Middle frontal gyrus (tissue), 1 donor: ENCODE results near the gene SRP14.
"Not testable (repeated sequence)": the region's sequence is repeated elsewhere in the genome, so short reads cannot be mapped to it uniquely, and the experiment has no call there.

Experiments
- DNase-seq: peaks from one replicate; pipeline ENCODE4 v3.0.0-alpha.2; 2015; ENCODE audit warnings: low spot score; ENCODE audit errors: extremely low spot score

The SRP14 gene

DNA sequence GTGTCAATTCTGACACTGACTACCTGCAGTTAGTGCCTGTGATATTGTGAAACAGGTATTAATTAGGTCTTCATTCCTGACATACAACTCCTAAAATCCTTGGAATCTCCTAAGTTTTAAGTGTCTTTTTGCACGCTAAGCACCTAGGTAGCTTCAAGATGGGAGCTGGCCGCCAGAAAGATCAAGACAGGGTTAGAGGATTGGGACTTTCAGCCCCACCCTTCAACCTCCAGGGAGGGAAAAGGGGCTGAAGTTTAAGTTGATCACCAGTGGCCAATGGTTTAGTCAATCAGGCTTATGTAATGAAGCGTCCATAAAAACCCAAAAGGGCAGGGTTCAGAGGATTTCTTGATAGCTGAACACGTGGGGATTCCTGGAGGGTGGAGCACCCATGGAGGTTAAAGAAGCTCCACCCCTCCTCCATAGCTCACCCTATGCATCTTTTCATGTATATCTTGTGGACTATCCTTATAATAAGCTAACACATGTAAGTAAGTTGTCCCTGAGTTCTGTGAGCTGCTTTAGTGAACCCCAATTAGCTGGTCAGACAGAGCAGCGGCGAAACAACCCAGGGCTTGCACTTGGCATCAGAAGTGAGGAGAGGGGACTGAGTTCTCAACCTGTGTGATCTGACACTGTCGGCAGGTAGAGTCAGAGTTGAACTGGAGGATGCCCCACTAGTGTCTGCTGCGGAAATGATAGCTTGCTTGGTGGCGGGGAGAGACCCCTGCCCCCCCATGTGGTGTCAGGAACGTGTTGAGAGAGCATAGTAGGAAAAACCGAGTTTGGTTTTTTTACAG is 12.8 kb upstream of the SRP14 start:
- no peak for DNase-seq

DNA sequence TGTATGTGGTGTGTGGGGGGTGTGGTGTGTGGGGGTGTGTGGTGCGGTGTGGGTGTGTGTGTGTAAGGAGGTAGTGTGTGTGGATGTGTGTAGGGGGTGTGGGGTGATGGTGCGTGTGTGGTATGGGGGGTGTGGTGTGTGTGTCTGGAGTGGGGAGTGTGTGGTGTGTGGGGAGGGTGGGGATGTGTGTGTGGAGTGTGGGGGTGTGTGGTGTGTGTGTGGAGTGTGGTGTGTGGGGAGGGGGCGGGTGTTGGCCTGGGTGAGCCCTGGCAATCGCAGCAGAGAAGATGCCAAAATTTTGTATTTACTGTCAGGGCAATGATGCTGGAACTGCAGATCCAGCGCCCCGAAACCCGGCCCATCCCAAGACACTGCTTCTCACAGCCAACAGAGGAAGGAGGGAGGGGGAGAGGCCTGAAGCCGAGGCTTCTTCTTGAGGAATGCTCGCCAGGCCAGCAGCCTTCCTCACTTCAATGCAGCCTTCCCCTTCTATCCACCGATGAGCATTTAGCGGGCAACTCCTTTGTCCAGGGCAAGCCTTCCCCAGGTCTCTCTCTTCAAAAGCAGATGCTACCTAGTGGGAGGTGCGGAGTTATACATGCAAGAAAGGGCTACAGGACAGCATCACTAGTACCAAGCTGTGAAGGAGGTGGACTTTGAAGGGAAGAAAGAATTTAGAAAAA is 11.9 kb upstream of the SRP14 start:
- DNase-seq: no peak

DNA sequence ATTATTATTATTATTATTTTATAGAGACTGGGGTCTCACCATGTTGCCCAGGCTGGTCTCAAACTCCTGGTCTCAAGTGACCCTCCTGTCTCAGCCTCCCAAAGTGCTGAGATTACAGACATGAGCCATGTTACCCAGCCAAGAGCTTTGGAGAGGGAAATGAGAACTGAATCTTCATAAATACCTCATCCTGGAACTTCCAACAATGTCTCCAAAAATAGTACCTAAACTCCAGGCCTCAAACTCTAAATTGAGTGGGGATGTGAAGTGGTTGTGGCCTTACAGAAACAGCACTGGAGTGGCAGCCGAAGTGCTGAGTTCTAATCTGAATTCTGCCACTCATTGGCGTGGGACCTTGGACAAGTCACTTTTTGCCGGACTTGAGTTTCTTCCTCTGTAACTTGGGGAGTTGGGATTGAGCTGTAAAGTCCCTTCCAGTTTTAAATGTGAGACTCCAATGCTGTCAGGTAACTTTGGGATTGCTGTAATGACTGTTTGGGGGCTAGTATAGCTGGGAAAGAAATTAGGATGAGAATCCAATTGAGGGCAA is 10.0 kb upstream of the SRP14 start:
- DNase-seq: no peak

DNA sequence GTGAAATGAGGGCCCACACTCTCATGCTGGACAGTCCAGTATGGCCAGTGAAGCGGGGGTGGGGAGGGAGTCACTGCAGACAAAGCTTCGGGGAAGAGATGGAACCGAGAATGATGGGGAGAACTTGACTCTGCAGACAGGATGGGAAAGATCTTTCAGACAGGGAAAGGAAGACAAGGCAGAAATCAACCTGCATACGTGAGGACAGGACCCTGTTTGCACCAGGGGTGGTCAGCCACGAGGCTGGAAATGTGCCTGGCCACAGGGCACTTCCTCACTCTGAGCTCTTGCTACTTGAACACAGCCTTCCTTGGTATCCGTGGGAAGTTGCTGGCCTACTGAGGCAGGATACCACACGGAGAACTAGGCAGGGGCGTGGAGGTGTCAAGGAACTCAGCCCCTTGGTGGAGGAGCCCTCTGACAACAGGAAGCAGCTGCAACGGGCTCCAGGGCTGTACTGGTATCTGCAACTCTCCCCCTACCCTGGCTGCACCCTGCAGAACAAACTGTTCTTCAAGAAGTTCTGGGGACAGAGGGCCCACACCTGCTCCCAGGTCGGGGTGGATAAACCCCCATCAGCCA is 9.3 kb upstream of the SRP14 start:
- no peak for DNase-seq

DNA sequence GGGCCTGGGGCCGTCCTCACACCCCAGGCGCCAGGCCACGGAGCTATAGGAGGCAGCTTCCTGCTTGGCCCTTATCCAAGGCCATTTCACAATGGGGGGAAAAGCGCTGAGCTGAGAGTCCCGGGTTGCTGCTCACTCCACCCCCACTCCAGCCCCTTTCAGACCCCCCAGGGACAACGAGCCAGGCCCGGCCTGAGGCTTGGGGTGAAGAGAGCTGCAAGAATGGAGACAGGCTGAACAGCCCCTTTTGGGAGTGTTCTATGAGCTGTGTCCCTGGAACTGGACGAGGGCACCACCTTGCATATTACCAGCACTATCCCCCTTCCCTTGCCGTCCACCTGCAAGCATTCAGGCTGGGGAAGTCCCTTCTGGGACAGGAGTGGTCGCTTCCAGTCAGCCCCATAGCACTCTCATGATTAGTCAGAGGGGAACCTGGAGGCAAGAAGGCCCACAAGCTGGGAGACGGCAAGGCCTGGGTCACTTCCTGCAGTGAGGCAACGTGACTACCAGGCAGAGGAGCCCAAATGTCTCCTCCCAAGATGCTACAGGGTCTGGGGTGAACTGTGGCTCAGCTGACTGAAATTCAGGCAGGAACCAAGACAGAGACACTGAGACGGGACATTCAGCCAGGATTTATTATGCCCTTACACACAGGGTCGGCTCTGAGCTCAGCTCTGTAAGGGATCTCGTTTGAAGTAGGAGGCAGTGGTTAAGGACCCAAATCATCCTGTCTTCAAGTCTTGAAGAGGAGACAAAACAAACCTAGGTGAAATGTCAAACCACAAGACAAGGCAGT is 8.6 kb upstream of the SRP14 start:
- DNase-seq: no peak

DNA sequence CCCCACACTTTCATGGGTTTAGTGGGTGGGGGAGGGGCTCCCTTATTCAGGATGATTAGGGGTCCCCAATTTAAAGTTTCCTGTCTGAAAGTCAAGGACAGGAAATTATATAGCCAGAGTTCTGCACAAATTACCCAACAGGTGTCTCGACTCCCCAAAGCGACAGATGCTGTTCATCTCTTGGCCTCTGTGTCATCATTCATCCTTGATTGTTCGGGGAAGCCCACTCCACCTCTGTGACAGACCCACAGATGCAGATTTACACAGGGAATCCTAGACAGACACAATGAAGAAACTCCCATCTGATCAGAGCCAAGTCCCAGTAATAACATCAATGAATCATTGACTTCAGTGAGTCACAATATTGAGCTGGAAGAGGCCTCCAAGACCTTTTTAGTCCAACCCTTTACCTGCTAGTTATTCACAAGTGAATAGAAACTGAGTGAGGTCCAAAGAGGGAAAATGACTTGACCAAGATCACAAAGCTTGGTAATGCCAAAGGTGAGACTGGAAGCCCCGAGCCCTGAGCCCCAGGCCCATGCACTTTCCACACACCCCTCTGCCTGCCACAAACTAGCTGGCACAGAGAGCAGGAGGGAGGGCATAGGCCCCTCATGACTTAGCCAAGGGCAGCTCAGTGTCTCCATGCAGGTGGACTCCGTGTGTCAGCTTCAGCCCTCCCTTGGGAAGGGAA is 7.9 kb upstream of the SRP14 start:
- no peak for DNase-seq

DNA sequence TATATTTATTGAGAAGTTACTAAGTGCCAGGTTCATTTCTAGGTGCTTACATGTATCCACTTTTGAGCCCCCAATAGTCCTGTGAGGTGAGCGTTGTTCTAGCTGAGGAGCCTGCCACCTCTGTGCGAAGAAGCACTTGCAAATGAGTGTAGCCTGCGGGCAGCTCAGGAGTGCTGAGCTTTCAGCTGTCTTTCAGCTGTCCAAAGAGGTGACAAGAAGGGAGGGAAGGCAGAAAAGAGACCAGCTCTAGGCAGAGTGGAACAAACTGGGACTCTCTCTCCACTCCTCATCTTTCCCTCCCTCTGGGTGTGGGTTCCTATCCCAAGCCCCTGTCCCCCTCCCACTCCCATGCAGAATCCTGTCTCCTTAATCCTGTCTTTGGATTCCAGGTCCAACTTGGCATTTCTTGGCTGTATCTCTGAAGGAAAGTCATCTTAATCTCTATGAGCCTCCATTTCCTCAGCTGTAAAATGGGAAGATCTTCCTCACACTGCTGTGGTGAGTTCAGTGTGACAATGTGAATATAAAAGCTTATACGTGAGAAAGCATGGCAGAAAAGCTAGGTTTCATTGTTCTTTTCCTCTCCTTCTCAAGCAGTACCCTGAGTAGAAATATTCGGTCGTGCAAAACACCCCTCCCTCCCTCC is 6.7 kb upstream of the SRP14 start:
- DNase-seq: no peak

DNA sequence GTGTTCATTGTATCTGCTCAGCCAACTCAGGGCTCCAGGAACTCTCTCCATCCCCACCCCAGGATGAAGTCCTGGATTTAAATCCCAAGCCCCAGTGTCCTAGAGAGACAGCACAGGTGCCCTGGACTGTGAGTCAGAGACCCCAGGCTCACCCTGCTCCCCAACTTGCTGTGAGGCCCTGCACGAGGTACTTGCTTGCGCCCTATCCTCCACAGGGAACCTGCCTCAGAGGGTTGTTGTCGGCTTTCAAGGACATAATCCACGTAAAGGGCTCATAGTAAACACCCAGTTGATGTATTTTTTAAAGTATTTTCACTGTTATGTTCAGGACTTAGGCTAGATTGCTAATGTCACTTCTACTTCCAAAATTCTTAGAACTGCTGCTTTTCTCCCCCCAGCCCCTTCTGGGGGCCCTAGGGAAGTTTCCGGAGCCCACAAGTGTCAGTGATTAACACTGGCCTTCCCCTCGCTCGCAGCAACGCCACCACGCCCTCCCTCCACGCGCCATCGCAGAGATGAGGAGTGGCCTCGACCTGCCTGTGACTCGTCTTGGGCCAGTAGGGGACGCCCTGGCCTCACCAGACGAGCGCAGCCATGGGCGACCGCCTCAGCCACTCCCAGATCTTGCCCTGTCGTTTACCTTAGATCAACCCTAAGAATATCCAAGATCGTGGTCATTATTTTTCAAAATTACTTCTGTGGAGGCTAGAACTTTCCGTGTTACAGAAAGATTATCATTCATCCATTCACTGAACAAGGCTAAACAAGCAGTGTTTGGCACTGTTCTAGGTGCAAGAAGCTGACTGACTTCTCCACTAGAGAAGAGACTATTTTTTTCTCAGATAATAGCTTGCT is 6.0 kb upstream of the SRP14 start:
- DNase-seq: peak; percentile 56

DNA sequence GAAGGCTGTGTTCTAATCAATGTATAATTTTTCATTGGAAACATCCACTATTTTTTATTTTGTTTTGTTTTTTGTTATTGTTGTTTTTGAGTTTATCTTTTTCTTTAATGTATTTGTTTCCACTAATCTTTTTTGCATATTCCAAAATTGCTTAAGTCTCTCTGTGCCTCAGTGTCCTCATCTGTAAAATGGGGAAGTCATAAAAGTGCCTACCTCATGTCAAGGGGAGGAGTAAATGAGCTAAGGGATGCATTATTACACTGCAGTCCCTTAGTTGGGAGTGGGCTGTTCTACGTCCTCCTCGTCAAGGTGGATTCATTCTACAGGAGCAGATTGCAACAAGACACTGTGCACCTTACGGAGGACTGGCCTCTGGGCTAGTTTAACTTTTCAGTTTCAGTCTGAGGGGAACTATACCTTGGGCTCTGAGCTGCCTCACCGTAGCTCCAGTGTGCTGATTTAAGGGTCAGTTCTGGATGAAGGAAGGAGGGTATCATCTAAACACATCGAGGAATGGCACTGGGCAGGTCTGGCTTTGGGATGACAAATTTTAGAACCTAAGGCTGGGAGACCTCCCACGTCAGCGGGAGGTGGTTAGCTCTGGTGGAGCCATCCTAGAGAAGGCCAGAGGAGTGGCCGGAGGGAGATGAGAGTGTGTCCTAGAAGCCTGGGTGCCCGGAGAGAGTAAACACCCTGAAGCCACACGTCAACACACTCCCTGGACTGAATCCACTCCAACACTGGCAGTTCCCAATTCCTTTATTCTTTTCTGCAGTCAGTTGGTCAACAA is 5.1 kb upstream of the SRP14 start:
- no peak for DNase-seq

DNA sequence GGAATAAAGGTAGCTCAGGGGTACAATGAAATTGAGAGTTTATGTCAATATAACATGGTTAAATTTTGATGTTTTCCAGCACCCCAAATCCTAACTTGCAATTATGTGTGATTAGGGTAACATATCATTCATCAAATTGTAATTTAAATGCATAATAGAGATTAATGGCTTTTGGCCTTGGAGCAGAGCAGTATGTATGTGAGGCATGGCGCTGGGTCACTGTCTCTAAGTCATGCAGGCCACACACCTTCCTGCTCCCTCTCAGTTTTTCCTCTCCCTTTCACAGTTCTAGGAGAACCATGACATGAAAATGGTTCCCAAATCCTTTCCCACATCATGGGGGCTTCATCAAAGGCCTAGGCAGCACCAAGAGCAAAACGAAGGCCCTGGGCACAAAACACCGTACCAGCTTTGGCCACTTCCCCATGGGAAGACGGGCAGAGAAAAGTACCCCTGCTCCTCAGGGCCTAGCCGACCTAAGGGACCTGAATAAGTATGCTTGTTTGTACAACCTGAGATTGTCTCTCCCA is 3.9 kb upstream of the SRP14 start:
- no peak for DNase-seq

DNA sequence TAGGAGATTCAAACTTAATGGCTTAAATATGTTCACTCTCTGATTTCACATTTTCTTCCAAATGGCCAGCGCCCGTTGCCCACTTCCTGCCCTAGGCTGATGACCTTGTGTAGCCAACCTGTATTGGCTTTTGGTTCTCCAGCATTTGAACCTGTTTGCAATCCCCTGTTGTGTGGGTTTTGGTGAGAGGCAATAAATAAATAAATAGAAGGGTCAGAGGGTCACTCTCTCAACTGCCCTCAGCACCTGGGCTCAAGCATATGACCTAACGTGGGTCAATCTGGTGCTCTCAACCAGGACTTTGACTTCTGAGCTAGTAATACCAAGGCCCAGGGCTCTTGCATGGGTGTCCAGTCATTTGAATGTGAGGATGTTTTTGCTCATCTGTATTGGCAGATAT is 1.8 kb upstream of the SRP14 start:
- no peak for DNase-seq

DNA sequence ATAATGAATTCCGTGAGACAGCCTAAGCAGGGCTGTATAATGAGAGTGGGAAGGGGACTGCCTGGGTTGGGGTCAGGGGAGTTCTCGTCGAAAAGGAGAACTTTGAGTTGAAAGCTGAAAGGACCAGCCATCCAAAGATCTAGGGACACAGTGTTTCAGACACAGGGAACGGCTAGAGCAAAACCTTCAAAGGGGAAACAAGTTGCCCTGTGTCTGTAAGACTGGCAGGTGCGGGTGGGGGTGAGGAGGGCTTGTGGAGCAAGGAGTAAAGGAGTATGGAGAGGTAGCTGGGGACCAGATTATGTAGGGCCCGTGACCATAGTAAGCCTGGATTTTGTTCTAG is 1.3 kb upstream of the SRP14 start:
- DNase-seq: no peak

DNA sequence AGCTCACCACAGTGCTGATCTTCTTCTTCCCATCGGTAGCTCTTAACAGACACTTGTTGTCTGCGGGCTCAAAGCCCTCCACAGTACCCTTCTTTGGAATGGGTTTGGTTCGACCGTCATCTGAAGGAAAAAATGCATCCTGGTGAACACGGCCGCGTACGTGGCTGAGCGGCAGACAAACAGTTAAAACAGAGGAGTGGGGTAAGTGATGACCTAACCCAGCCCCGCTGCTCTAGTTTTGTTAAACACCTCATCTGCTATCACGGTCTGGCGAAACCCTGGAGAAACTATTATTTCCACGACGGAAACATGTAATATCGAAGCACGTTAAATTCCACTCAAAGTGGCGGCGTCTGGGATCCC is 725 bp downstream of the SRP14 start:
- DNase-seq: no peak

DNA sequence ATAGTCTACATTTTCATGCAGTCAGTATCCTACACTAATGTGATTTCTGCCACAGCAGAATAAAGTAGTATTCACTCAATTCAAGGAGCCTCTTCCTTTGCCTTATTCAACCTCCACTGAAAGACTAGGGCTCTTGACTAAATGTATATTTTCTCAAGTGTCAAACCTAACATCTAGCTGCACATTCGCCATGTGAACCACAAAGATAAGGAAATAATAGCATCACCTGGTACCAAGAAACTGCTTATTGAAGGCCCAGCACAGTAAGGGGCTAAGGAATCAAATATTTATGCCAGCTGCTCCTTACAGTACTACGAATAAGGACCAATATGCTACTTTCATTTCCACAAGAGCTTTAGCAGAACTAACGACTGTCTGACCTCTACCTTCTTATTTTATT is 1.3 kb downstream of the SRP14 start:
- no peak for DNase-seq

DNA sequence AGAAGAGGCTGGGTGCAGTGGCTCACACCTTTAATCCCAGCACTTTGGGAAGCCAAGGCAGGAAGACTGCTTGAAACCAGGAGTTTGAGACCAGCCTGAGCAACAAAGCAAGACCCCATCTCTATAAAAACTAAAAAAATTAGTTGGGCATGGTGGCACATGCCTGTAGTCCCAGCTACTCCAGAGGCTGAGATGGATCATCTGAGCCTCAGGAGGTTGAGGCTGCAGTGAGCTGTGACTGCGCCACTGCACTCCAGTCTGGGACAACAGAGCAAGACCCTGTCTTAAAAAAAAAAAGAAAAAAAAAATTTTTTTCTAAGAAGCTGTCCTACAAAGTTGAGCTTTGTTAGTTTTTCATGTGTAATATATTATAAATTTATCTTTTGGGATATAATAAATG is 3.8 kb downstream of the SRP14 start:
- not testable (repeated sequence) for DNase-seq

DNA sequence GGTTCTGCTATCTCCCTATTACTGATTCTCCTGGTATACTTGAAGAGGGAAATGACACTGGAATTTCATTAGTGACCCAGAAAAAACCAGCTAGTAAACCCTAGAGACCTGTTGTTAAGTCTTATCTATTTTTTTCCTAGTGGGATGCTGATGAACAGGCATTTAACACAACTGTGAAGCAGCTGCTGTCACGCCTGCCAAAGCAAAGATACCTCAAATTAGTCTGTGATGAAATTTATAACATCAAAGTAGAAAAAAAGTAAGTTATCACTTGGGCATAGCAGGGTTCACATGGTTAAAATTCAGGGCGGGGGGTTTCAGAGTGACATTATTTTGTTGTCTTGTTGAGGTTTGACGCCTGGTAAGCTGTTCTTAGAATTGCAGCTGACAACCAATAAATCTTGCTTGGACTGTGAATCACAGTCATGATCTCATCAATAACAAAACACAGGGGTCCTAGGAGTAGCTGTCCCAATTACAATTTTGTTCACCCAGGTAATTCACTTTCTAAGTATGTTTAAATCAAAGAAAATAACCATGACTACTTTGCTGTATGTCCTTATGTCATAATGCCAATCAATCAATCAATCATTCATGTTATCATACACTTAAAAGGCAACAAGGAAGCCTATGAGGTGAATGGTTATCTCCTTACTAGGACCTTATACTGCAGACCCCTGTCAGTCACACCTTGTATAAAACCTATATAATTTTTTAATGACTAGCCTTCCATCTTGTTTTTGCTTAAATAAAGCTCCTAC is 4.6 kb downstream of the SRP14 start:
- no peak for DNase-seq

DNA sequence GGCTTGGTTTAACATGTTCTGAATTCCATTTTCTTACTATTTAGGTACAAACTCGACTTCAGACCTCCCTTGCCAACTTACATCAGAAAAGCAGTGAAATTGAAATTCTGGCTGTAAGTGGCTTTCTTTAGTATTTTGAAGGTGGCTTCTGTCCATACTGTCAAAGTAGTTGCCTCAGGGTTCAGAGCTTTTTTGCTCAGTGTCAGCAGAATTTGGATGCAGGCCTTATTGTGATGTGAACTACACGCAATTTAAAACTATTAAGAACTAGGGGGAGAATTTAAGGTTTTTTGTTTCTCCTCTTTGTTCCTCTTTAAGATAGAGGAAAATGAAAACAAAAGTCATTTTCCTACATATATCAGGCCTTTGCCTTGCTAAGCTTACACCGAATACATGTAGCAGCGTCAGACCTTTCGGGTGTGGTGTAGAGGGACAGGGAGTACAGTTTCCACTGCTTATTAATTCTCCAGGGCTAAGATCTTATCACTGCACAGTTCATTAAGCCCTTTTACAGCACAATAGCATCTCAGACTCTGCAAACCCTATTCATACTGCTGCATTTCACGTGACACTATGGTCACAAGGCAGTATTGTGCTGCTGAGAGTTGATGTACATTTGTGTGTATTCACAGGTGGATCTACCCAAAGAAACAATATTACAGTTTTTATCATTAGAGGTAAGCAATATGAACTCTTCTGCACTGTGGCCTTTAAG is 6.7 kb downstream of the SRP14 start:
- DNase-seq: no peak
